Mammary epithelial cell (primary cell): ENCODE measurements around the gene NOTCH2.

Experiments used
- EZH2 ChIP-seq: IDR thresholded peaks from 2 replicates; pipeline ENCODE4 v1.6.1; 2012; ENCODE audit warnings: low read length, inconsistent platforms, borderline replicate concordance
- TF ChIP-seq, protein P1 (sequence below), 2 donors: IDR thresholded peaks in 1 of 2; conservative IDR thresholded peaks in 1 of 2; 2 replicates each; pipeline ENCODE4 v1.5.1; 2011 to 2012; ENCODE audit warnings: inconsistent platforms in 2 of 2, low read length in 2 of 2, mild to moderate bottlenecking in 2 of 2, control low read depth in 1 of 2, low read depth in 1 of 2; ENCODE audit not compliant: insufficient read depth in 1 of 2; ENCODE audit errors: extremely low read depth in 1 of 2

DNA sequence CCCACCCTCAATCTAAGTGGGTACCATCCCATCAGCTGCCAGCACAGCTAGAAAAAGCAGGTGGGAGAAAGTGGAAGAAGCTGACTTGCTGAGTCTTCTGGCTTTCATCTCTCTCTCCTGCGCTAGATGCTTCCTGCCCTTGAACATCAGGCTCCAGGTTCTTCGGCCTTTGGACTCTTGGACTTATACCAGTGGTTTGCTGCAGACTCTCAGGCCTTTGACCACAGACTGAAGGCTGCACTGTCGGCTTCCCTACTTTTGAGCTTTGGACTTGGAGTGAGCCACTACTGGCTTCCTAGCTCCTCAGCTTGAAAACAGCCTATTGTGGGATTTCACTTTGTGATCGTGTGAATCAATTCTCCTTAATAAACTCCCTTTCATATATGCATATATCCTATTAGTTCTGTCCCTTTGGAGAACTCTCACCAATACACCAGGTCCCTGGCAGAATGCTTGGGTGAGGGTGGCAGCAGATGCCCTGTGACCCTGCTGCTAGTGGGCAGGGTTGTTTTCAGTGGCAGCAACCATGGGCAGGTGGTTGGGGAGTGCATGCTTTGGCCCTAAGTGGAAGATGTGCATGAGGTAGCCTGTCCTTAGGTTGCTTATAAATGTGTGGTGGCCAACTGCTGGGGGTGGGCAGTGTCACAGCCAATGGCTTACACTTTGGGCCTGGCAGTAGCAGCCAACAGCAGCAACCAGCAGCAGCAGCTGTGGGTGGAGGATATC is 162.4 kb downstream of the NOTCH2 start:
- TF ChIP-seq, protein P1, sequence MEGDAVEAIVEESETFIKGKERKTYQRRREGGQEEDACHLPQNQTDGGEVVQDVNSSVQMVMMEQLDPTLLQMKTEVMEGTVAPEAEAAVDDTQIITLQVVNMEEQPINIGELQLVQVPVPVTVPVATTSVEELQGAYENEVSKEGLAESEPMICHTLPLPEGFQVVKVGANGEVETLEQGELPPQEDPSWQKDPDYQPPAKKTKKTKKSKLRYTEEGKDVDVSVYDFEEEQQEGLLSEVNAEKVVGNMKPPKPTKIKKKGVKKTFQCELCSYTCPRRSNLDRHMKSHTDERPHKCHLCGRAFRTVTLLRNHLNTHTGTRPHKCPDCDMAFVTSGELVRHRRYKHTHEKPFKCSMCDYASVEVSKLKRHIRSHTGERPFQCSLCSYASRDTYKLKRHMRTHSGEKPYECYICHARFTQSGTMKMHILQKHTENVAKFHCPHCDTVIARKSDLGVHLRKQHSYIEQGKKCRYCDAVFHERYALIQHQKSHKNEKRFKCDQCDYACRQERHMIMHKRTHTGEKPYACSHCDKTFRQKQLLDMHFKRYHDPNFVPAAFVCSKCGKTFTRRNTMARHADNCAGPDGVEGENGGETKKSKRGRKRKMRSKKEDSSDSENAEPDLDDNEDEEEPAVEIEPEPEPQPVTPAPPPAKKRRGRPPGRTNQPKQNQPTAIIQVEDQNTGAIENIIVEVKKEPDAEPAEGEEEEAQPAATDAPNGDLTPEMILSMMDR (conservative IDR thresholded peaks at IDR 0.05 in 1 of 2, IDR thresholded peaks at IDR 0.05 in 1 of 2; ENCODE audit: extremely low read depth in 1 of 2, insufficient read depth in 1 of 2, low read depth in 1 of 2, low read length in 2 of 2), result no peak
- no peak for TF ChIP-seq EZH2
